Spleen (tissue), 7 donors: ENCODE data around the gene GBP2.

ENCODE experiments used
- CTCF ChIP-seq, 11 experiments: fragments of 200-600 bp in 7 of 11; fragments of 450-650 bp in 4 of 11; sonication (generic) in 4 of 11; IDR thresholded peaks in 8 of 11; conservative IDR thresholded peaks in 3 of 11; 1 replicate in 7 of 11; 2 replicates in 4 of 11; pipeline versions ENCODE4 v1.4.0 to v1.8.0; 2016 to 2021; ENCODE audit warnings: antibody characterized with exemption in 11 of 11, inconsistent platforms in 4 of 11, mild to moderate bottlenecking in 1 of 11
- POLR2A ChIP-seq, 3 donors: fragments of 450-650 bp; IDR thresholded peaks; one replicate each; pipeline ENCODE4 v1.5.1; 2017; ENCODE audit warnings: antibody characterized with exemption in 3 of 3, mild to moderate bottlenecking in 1 of 3
- donor health status: DM: no; HTN: no; CAD: no; lungs with moderate emphysema.
- donor health status: DM: no; HTN: no; CAD: no.
- donor health status: DM: no; HTN: no; CAD: no.

- no peak for TF ChIP-seq CTCF (IDR thresholded peaks at IDR 0.05 in 8 of 11, conservative IDR thresholded peaks at IDR 0.05 in 3 of 11)
- no peak for TF ChIP-seq POLR2A (IDR thresholded peaks at IDR 0.05)
These were observed 41.8 kb upstream of the GBP2 start for GRCh38 chr1:89167590-89168230.
